GM23338 (cell line): Measurements from ENCODE around the gene GSAP. TPM values are rescaled to one million over a fixed set of nuclear protein-coding genes. Genes with fewer than 3 reads are reported as not detected.

Experiments used
- ATAC-seq: fragments of 200-7000 bp; cut with Tn5 transposase; 3 replicates; pipeline ENCODE4 v1.9.1; 2020
- DNase-seq: peaks from one replicate; pipeline ENCODE4 v3.0.0-alpha.2; 2015; ENCODE audit warnings: low spot score
- H2AFZ ChIP-seq: fragments of 200-600 bp; sonication (generic); 2 replicates; pipeline ENCODE4 v1.8.0; 2016; ENCODE audit warnings: antibody characterized with exemption, mild to moderate bottlenecking, moderate library complexity
- H3F3A ChIP-seq: fragments of 200-600 bp; sonication (generic); replicated peaks from 2 replicates; pipeline ENCODE4 v1.8.0; 2017; ENCODE audit warnings: antibody characterized with exemption, mixed run types, low read depth
- H3K27ac ChIP-seq: fragments of 200-600 bp; sonication (generic); 2 replicates; pipeline ENCODE4 v1.6.1; 2016; ENCODE audit warnings: low read depth
- H3K27me3 ChIP-seq: fragments of 200-600 bp; sonication (generic); 2 replicates; pipeline ENCODE4 v1.8.0; 2016; ENCODE audit warnings: mild to moderate bottlenecking, mixed run types, moderate library complexity; ENCODE audit not compliant: insufficient read depth
- H3K36me3 ChIP-seq: fragments of 200-600 bp; sonication (generic); 2 replicates; pipeline ENCODE4 v1.8.0; 2016; ENCODE audit warnings: mild to moderate bottlenecking; ENCODE audit not compliant: insufficient read depth
- H3K4me1 ChIP-seq: fragments of 200-600 bp; sonication (generic); 2 replicates; pipeline ENCODE4 v1.8.0; 2016; ENCODE audit warnings: mild to moderate bottlenecking, moderate library complexity; ENCODE audit not compliant: insufficient read depth
- H3K4me2 ChIP-seq: fragments of 200-600 bp; sonication (generic); 2 replicates; pipeline ENCODE4 v1.7.1; 2017; ENCODE audit warnings: mixed run types
- H3K4me3 ChIP-seq: fragments of 200-600 bp; sonication (generic); 2 replicates; pipeline ENCODE4 v1.6.1; 2016; ENCODE audit warnings: mixed run types
- H3K79me2 ChIP-seq: fragments of 200-600 bp; sonication (generic); replicated peaks from 2 replicates; pipeline ENCODE4 v1.8.0; 2017; ENCODE audit warnings: mild to moderate bottlenecking; ENCODE audit not compliant: insufficient read depth
- H3K9me2 ChIP-seq: fragments of 200-600 bp; sonication (generic); 2 replicates; pipeline ENCODE4 v1.8.0; 2017; ENCODE audit not compliant: insufficient read depth
- H4K20me1 ChIP-seq: fragments of 200-600 bp; sonication (generic); replicated peaks from 2 replicates; pipeline ENCODE4 v1.8.0; 2017; ENCODE audit warnings: mild to moderate bottlenecking; ENCODE audit not compliant: insufficient read depth
- H3K27ac Mint-ChIP-seq: 2 replicates; pipeline ENCODE4 v1.8.0; 2020; ENCODE audit warnings: inconsistent platforms, mild to moderate bottlenecking, moderate library complexity, mixed read lengths
- H3K27me3 Mint-ChIP-seq: 3 replicates; pipeline ENCODE4 v1.8.0; 2022; ENCODE audit warnings: low read depth, mild to moderate bottlenecking, moderate library complexity, mixed read lengths, inconsistent platforms; ENCODE audit not compliant: insufficient read depth, poor library complexity
- H3K36me3 Mint-ChIP-seq: 3 replicates; pipeline ENCODE4 v1.8.0; 2021; ENCODE audit warnings: low read depth, mild to moderate bottlenecking, inconsistent platforms, moderate library complexity, mixed read lengths
- H3K4me1 Mint-ChIP-seq: 3 replicates; pipeline ENCODE4 v1.8.0; 2020; ENCODE audit warnings: mild to moderate bottlenecking, inconsistent platforms, mixed read lengths
- H3K4me3 Mint-ChIP-seq: 3 replicates; pipeline ENCODE4 v1.8.0; 2021; ENCODE audit warnings: moderate library complexity, mild to moderate bottlenecking, inconsistent platforms, mixed read lengths
- H3K9me3 Mint-ChIP-seq: 3 replicates; pipeline ENCODE4 v1.8.0; 2020; ENCODE audit warnings: moderate library complexity, mild to moderate bottlenecking, inconsistent platforms, mixed read lengths
- CREB1 ChIP-seq: fragments of 250-450 bp; sonication (Bioruptor Pico); IDR thresholded peaks from 2 replicates; pipeline ENCODE4 v1.5.0; 2020; ENCODE audit warnings: low read depth, mild to moderate bottlenecking, moderate library complexity
- EZH2 ChIP-seq: fragments of 200-600 bp; sonication (generic); IDR thresholded peaks from one replicate; pipeline ENCODE4 v1.8.0; 2017; ENCODE audit warnings: antibody characterized with exemption, mild to moderate bottlenecking, low read depth; ENCODE audit not compliant: unreplicated experiment
- EZH2phosphoT487 ChIP-seq: fragments of 200-600 bp; sonication (generic); IDR thresholded peaks from one replicate; pipeline ENCODE4 v1.8.1; 2018; ENCODE audit warnings: antibody characterized with exemption; ENCODE audit not compliant: unreplicated experiment
- JUNB ChIP-seq: IDR thresholded peaks from one replicate; pipeline ENCODE4 v1.6.1; 2016; ENCODE audit warnings: antibody characterized with exemption; ENCODE audit not compliant: unreplicated experiment
- NANOG ChIP-seq: IDR thresholded peaks from 2 replicates; pipeline ENCODE4 v1.6.1; 2016; ENCODE audit warnings: antibody characterized with exemption, borderline replicate concordance
- POLR2AphosphoS5 ChIP-seq: IDR thresholded peaks from 2 replicates; pipeline ENCODE4 v1.6.1; 2016; ENCODE audit warnings: antibody characterized with exemption, low read depth
- STAT1 ChIP-seq: IDR thresholded peaks from one replicate; pipeline ENCODE4 v1.6.1; 2016; ENCODE audit warnings: antibody characterized with exemption; ENCODE audit not compliant: unreplicated experiment
- ZNF114 ChIP-seq: fragments of 250-450 bp; sonication (Bioruptor Pico); IDR thresholded peaks from 2 replicates; pipeline ENCODE4 v1.5.0; 2020; ENCODE audit warnings: mild to moderate bottlenecking, moderate library complexity
- ZNF331 ChIP-seq: fragments of 250-450 bp; sonication (Bioruptor Pico); IDR thresholded peaks from 2 replicates; pipeline ENCODE4 v1.5.0; 2020; ENCODE audit warnings: low read depth, mild to moderate bottlenecking, moderate library complexity
- polyA plus RNA-seq: library from polyadenylated mRNA; unstranded; fragments of >200 nt; fragmentation: Nextera tagmentation; extraction: Ambion mirVana; gene quantifications from 2 replicates; pipeline ENCODE4 v1.2.1, GENCODE V29; 2016
- total RNA-seq: library from RNA; depleted of rRNA; stranded (reverse); fragments of >200 nt; shearing (Covaris generic); gene quantifications from 2 replicates; pipeline ENCODE4 v1.2.3, GENCODE V29; 2014
- TF ChIP-seq, protein P1 (sequence below): IDR thresholded peaks from 2 replicates; pipeline ENCODE4 v1.6.1; 2016; ENCODE audit warnings: antibody characterized with exemption
- TF ChIP-seq, protein P2 (sequence below): fragments of 250-450 bp; sonication (Bioruptor Pico); IDR thresholded peaks from 2 replicates; pipeline ENCODE4 v1.5.0; 2020; ENCODE audit warnings: mild to moderate bottlenecking, moderate library complexity
- TF ChIP-seq, protein P3 (sequence below): IDR thresholded peaks from one replicate; pipeline ENCODE4 v1.6.1; 2018; ENCODE audit warnings: antibody characterized with exemption; ENCODE audit not compliant: unreplicated experiment
- TF ChIP-seq, protein P4 (sequence below), 2 experiments: fragments of 200-600 bp in 1 of 2; sonication (generic) in 1 of 2; conservative IDR thresholded peaks; 2 replicates each; pipeline versions ENCODE4 v1.5.1 to v1.6.1; 2016 to 2017; ENCODE audit warnings: antibody characterized with exemption in 2 of 2, low read depth in 2 of 2, mild to moderate bottlenecking in 2 of 2, moderate library complexity in 1 of 2

The GSAP gene
- total and polyA plus RNA-seq, 2 experiments from 2014 or later = 0.63 to 1.1 TPM

DNA sequence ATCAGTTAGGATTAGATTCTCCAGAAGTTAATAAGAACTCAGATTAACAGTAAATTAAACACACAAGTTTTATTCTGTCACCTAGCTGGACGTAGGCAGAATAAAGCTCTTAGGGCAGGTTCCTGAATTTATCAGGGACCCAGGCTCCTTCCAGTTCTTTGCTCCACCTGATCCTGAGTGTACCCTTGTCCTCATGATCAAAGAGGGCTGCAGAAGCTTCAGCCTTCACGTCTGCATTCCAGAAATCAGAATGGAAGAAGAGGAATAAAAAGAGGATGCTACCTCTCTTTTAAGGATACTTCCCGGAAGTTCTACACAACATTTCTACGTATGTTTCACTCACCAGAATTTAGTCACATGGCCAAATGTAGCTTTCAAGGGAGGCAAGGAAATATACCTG is 1.7 kb upstream of the GSAP start:
- Mint-ChIP-seq H3K4me3 (no peak overlapping the region), H3K4me1 (peaks cover 47% of the 10 kb centered on the region), H3K36me3 (no peaks in the 10 kb centered on the region), H3K27me3 (peaks cover 22% of the 10 kb centered on the region), H3K27ac (no peak overlapping the region), H3K9me3 (no peaks in the 10 kb centered on the region)
- Histone ChIP-seq H3K27me3 (peaks cover 34% of the 10 kb centered on the region), H2AFZ (no peak overlapping the region), H3K4me1 (peaks cover 32% of the 10 kb centered on the region), H3F3A (peaks cover 19% of the 10 kb centered on the region; the same call in 1 of the 2 replicates), H3K36me3 (no peaks in the 10 kb centered on the region), H4K20me1 (no peaks in the 10 kb centered on the region), H3K27ac (no peak overlapping the region), H3K4me2 (no peak overlapping the region), H3K9me2 (no peaks in the 10 kb centered on the region), H3K4me3 (no peak overlapping the region), H3K79me2 (no peaks in the 10 kb centered on the region)
- TF ChIP-seq EZH2 (no peak), JUNB (no peak), ZNF331 (CRISPR knock-in tag) (no peak), STAT1 (no peak), POLR2AphosphoS5 (no peak), EZH2phosphoT487 (no peak), ZNF114 (no peak), CREB1 (CRISPR knock-in tag) (no peak), NANOG (no peak)
- TF ChIP-seq, protein P1, sequence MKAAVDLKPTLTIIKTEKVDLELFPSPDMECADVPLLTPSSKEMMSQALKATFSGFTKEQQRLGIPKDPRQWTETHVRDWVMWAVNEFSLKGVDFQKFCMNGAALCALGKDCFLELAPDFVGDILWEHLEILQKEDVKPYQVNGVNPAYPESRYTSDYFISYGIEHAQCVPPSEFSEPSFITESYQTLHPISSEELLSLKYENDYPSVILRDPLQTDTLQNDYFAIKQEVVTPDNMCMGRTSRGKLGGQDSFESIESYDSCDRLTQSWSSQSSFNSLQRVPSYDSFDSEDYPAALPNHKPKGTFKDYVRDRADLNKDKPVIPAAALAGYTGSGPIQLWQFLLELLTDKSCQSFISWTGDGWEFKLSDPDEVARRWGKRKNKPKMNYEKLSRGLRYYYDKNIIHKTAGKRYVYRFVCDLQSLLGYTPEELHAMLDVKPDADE = no peak
- TF ChIP-seq, protein P2, sequence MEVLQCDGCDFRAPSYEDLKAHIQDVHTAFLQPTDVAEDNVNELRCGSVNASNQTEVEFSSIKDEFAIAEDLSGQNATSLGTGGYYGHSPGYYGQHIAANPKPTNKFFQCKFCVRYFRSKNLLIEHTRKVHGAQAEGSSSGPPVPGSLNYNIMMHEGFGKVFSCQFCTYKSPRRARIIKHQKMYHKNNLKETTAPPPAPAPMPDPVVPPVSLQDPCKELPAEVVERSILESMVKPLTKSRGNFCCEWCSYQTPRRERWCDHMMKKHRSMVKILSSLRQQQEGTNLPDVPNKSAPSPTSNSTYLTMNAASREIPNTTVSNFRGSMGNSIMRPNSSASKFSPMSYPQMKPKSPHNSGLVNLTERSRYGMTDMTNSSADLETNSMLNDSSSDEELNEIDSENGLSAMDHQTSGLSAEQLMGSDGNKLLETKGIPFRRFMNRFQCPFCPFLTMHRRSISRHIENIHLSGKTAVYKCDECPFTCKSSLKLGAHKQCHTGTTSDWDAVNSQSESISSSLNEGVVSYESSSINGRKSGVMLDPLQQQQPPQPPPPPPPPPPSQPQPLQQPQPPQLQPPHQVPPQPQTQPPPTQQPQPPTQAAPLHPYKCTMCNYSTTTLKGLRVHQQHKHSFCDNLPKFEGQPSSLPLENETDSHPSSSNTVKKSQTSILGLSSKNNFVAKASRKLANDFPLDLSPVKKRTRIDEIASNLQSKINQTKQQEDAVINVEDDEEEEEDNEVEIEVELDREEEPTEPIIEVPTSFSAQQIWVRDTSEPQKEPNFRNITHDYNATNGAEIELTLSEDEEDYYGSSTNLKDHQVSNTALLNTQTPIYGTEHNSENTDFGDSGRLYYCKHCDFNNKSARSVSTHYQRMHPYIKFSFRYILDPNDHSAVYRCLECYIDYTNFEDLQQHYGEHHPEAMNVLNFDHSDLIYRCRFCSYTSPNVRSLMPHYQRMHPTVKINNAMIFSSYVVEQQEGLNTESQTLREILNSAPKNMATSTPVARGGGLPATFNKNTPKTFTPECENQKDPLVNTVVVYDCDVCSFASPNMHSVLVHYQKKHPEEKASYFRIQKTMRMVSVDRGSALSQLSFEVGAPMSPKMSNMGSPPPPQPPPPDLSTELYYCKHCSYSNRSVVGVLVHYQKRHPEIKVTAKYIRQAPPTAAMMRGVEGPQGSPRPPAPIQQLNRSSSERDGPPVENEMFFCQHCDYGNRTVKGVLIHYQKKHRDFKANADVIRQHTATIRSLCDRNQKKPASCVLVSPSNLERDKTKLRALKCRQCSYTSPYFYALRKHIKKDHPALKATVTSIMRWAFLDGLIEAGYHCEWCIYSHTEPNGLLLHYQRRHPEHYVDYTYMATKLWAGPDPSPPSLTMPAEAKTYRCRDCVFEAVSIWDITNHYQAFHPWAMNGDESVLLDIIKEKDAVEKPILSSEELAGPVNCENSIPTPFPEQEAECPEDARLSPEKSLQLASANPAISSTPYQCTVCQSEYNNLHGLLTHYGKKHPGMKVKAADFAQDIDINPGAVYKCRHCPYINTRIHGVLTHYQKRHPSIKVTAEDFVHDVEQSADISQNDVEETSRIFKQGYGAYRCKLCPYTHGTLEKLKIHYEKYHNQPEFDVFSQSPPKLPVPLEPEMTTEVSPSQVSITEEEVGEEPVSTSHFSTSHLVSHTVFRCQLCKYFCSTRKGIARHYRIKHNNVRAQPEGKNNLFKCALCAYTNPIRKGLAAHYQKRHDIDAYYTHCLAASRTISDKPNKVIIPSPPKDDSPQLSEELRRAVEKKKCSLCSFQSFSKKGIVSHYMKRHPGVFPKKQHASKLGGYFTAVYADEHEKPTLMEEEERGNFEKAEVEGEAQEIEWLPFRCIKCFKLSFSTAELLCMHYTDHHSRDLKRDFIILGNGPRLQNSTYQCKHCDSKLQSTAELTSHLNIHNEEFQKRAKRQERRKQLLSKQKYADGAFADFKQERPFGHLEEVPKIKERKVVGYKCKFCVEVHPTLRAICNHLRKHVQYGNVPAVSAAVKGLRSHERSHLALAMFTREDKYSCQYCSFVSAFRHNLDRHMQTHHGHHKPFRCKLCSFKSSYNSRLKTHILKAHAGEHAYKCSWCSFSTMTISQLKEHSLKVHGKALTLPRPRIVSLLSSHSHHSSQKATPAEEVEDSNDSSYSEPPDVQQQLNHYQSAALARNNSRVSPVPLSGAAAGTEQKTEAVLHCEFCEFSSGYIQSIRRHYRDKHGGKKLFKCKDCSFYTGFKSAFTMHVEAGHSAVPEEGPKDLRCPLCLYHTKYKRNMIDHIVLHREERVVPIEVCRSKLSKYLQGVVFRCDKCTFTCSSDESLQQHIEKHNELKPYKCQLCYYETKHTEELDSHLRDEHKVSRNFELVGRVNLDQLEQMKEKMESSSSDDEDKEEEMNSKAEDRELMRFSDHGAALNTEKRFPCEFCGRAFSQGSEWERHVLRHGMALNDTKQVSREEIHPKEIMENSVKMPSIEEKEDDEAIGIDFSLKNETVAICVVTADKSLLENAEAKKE (CRISPR knock-in tag) = no peak
- TF ChIP-seq, protein P3, sequence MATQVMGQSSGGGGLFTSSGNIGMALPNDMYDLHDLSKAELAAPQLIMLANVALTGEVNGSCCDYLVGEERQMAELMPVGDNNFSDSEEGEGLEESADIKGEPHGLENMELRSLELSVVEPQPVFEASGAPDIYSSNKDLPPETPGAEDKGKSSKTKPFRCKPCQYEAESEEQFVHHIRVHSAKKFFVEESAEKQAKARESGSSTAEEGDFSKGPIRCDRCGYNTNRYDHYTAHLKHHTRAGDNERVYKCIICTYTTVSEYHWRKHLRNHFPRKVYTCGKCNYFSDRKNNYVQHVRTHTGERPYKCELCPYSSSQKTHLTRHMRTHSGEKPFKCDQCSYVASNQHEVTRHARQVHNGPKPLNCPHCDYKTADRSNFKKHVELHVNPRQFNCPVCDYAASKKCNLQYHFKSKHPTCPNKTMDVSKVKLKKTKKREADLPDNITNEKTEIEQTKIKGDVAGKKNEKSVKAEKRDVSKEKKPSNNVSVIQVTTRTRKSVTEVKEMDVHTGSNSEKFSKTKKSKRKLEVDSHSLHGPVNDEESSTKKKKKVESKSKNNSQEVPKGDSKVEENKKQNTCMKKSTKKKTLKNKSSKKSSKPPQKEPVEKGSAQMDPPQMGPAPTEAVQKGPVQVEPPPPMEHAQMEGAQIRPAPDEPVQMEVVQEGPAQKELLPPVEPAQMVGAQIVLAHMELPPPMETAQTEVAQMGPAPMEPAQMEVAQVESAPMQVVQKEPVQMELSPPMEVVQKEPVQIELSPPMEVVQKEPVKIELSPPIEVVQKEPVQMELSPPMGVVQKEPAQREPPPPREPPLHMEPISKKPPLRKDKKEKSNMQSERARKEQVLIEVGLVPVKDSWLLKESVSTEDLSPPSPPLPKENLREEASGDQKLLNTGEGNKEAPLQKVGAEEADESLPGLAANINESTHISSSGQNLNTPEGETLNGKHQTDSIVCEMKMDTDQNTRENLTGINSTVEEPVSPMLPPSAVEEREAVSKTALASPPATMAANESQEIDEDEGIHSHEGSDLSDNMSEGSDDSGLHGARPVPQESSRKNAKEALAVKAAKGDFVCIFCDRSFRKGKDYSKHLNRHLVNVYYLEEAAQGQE = no peak
- TF ChIP-seq, protein P4, sequence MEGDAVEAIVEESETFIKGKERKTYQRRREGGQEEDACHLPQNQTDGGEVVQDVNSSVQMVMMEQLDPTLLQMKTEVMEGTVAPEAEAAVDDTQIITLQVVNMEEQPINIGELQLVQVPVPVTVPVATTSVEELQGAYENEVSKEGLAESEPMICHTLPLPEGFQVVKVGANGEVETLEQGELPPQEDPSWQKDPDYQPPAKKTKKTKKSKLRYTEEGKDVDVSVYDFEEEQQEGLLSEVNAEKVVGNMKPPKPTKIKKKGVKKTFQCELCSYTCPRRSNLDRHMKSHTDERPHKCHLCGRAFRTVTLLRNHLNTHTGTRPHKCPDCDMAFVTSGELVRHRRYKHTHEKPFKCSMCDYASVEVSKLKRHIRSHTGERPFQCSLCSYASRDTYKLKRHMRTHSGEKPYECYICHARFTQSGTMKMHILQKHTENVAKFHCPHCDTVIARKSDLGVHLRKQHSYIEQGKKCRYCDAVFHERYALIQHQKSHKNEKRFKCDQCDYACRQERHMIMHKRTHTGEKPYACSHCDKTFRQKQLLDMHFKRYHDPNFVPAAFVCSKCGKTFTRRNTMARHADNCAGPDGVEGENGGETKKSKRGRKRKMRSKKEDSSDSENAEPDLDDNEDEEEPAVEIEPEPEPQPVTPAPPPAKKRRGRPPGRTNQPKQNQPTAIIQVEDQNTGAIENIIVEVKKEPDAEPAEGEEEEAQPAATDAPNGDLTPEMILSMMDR (conservative IDR thresholded peaks at IDR 0.05; ENCODE audit: low read depth in 2 of 2) = no peak
- DNase-seq = no peak
- no peak for ATAC-seq
